Globus pallidus (tissue), 1 donor: ENCODE results near the gene DTWD2.
A peak's percentile ranks its signal among the peaks of the same experiment; 100 is the strongest.
"Not testable (repeated sequence)": the region's sequence is repeated elsewhere in the genome, so short reads cannot be mapped to it uniquely, and the experiment has no call there.

Source experiments
- DNase-seq: peaks from one replicate; pipeline ENCODE4 v3.0.0-alpha.2; 2015; ENCODE audit warnings: low spot score

The DTWD2 gene

GRCh38 chr5:118873417-118873816 lies 114.9 kb downstream of the DTWD2 start:
- DNase-seq = no peak

- DNase-seq = no peak
Observed at GRCh38 chr5:118863345-118863744, 125.0 kb downstream of the DTWD2 start.

- no peak for DNase-seq
Observed at GRCh38 chr5:118862596-118862995, 125.8 kb downstream of the DTWD2 start.

GRCh38 chr5:118857700-118858099 lies 130.6 kb downstream of the DTWD2 start:
- no peak for DNase-seq

- no peak for DNase-seq
Observed at GRCh38 chr5:118854819-118855218, 133.5 kb downstream of the DTWD2 start.

- not testable (repeated sequence) for DNase-seq
Observed at GRCh38 chr5:118851785-118852184, 136.6 kb downstream of the DTWD2 start.

GRCh38 chr5:118849507-118849906 lies 138.8 kb downstream of the DTWD2 start:
- DNase-seq = not testable (repeated sequence)

- no peak for DNase-seq
Observed at GRCh38 chr5:118844351-118844750, 144.0 kb downstream of the DTWD2 start.

GRCh38 chr5:118834710-118835109 lies 153.6 kb downstream of the DTWD2 start:
- no peak for DNase-seq

GRCh38 chr5:118832974-118833373 lies 155.4 kb downstream of the DTWD2 start:
- no peak for DNase-seq

GRCh38 chr5:118825226-118825625 lies 163.1 kb downstream of the DTWD2 start:
- no peak for DNase-seq

- DNase-seq = no peak
Observed at GRCh38 chr5:118818604-118819003, 169.7 kb downstream of the DTWD2 start.

GRCh38 chr5:118808441-118808840 lies 179.9 kb downstream of the DTWD2 start:
- no peak for DNase-seq

GRCh38 chr5:118806571-118806970 lies 181.8 kb downstream of the DTWD2 start:
- no peak for DNase-seq

GRCh38 chr5:118802335-118802734 lies 186.0 kb downstream of the DTWD2 start:
- no peak for DNase-seq

- DNase-seq = no peak
Observed at GRCh38 chr5:118796081-118796480, 192.3 kb downstream of the DTWD2 start.

- DNase-seq = no peak
Observed at GRCh38 chr5:118794281-118794680, 194.1 kb downstream of the DTWD2 start.

- no peak for DNase-seq
Observed at GRCh38 chr5:118793652-118794051, 194.7 kb downstream of the DTWD2 start.

GRCh38 chr5:118793091-118793490 lies 195.3 kb downstream of the DTWD2 start:
- no peak for DNase-seq

- peak; percentile 82 for DNase-seq
Observed at GRCh38 chr5:118791926-118792734, 196.2 kb downstream of the DTWD2 start.

- no peak for DNase-seq
Observed at GRCh38 chr5:118789366-118789765, 199.0 kb downstream of the DTWD2 start.

GRCh38 chr5:118788351-118788750 lies 200.0 kb downstream of the DTWD2 start:
- DNase-seq = no peak
